Medulla oblongata (tissue), 1 donor: ENCODE measurements around the gene SUPT4H1.

Experiments used
- DNase-seq: peaks from one replicate; pipeline ENCODE4 v3.0.0-alpha.2; 2015; ENCODE audit errors: extremely low spot score

The SUPT4H1 gene

DNA sequence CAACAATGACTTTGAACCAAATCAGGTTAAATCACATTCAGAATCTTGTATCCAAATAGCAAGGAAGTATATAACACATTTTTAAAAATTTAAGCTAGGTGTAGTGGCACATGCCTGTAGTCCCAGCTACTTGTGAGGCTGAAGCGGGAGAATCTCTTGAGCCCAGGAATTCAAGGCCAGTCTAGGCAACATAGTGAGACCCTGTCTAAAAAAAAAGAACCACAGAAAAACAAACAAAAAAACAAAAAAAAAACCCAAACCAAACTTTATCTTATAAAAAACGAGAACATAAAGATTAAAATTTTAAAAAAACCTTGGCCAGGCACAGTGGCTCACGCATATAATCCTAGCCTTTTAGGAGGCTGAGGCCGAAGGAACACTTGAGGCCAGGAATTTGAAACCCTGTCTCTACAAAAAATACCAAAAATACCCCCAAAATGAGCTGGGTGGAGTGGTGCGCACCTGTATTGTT lies 11.6 kb downstream of the SUPT4H1 start:
- DNase-seq: no peak

DNA sequence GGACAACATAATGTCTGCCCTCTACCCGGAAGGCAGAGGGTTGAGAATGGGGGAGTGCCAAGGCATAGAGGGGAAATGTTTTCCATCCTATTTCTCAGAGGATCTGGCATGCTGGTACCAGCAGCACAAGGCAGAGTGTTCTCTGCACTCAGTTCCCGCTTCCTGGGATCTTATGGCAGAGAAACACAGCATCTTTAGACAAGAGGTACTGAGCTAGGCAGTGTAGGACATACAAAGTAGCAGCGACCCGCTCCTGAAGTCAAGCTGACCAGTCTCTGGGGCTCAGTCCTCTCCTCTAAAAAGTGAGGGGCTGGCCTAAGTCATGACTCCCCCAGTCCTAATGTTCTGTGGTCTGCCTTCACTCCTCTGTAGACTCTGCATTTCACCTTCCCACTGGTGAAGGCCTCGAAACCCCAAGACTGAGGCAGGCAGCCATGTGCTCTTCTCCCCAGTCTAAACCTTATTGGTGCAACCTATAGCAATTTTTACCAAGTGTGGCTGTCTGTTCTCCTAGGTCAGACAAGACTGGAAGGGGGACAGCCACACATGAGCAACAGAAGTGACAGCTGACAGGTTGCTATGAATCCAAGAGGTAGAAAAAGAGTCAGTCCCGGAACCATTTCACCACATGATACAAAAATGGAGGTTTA lies 12.1 kb downstream of the SUPT4H1 start:
- DNase-seq: no peak

DNA sequence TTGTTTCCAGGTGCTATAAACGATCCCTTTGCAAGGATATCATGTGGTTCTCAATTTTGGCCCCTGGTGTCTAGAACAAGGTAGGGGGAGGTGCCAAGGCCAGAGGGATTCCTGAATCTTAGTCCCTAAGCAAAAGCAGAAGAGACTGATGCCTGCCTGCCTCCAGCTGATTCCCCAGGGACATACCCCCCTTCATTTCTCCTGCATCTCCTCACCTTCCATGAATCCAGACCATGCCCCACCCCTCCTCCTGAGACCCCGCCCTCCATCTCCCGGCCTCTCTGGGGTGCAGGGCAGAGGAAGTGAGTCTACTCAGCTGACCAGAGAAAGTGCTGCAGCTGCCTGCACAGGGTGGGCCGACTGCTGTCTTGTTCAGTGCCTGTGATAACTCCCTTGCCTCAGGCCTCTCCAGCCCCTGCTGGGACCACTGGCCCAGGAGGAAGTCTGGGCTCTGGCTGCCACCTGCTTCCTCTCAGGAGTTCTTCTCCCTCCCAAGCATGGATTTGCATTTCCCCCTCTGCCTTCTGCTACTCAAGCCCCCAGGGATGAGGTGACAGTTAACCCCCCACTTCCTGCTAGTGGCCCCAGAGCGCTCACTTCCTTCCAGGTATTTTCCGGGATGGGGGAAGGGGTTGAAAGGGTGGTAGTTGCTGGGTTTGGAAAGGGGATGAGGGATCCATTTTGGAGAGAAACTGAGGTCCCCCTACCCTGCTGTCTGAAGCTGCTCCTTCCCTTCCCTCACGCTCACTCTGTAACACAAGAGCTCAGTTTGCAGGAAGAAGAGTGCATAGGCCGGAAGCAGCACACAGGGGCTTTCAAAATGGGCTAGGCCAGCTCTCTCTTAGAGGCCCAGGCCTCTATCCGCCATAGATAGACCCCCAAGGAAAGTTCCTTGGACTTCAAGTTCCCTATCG lies 12.9 kb downstream of the SUPT4H1 start:
- peak; percentile 56 for DNase-seq

DNA sequence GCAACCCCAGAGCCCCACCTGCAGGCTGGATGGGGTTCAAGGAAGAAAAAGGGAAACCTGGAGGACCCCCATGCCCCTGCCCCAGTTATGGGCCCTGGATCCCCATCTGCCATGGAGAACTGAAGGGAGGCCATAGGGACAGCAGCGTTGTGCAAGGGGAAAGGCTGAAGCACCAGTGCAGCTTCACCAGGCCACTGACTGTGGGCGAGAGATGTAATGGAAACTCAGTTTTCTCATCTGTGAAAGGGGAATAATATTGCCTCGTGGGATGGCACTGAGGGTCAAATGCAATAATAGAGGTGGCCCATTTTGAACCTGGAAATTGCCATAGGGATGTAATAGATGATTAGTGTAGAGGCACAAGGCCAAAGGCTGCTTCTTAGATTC lies 13.6 kb downstream of the SUPT4H1 start:
- DNase-seq: no peak

DNA sequence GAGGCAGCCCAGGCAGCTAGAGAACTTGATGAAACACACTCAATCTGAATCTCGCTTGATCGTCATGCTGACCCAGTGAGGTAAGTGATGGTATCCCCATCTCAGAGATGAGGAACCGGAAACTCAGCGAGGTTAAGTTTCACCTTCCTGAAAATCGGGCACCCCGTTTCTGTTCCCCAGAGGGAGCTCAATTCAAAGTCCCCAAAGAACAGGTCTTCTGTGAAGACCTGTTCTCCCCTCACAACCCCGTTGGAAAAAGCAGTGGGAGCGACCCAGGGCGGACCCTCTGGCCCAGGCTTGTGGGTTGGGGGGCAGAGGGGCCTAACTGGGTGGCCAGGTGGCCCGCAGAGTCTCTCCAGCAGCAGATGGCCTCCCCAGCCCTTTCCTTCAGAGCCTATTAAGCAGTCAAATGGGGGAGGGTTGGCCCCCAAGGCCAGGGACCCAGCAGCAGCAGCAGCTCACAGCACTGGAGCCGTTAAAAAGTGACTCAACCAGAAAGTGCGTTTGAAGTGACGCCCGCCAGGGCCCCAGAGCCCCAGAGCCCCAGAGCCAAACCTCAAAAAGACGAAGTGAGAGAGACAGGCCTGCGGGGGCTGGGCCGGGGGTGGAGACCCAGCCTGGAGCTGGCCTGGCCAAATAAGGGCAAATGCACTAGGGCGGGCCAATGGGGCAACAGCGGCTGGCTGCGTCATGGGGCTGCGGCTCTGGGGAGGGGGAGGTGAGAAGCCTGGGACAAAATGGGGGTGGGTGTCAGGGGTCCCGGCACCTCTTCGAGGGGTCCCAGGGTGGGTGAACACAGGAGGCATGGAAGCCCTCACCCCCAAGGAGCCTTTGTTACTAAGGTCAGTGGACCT lies 14.2 kb downstream of the SUPT4H1 start:
- peak; percentile 81 for DNase-seq

DNA sequence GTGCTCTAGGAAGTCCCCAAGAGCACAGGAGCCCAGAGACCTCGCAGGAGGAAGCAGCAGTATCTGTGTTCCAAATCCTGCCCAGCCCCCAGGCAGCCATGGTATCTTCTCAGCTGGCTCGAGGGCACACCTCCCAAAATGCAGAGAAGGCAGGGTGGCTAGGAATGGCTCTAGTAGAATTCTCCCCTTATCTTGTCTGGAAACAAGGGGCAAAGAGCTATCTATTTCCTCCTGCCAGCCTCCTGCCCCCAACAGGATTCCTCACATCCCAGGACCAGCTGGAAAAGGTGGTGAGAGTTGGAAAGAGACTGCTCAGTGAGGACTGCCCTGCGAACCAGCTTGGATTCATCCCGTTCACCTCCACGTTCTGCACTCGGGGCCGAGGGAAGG lies 14.8 kb downstream of the SUPT4H1 start:
- DNase-seq: no peak

DNA sequence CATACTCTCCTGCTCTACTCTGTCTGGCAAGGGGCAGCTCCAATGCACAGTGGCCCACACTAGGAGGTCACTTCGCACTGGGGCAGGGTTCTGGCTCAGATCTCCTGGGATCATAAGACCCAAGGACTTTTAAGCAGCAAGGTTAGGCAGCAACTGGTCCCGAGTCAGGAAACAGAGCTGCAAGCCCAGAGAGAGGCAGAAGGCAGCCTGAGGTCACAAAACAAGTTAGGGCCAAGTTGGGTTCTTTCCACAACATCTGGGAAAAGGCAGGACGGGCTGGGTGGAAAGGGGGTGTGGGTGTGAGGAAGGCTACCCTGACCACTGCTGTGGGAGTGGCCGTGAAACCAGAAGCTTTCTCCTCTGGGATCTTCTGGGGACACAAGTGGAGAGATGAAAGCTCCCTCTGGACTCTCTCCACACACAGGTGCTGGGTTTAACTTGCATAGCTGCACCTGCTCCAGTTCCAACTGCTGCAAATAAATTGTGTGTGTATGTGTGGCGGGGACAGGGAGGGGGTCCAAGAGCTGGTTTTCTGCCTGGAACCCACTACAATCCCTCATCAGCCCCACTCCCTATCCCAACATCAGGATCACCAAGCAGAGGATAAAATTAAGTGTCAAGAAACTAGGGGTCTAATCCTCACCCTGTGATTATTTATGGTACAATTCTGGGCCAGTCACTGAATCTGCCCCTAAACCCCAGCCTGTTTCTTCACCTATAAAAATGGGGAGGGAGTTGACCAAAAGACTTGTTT lies 15.4 kb downstream of the SUPT4H1 start:
- no peak for DNase-seq

DNA sequence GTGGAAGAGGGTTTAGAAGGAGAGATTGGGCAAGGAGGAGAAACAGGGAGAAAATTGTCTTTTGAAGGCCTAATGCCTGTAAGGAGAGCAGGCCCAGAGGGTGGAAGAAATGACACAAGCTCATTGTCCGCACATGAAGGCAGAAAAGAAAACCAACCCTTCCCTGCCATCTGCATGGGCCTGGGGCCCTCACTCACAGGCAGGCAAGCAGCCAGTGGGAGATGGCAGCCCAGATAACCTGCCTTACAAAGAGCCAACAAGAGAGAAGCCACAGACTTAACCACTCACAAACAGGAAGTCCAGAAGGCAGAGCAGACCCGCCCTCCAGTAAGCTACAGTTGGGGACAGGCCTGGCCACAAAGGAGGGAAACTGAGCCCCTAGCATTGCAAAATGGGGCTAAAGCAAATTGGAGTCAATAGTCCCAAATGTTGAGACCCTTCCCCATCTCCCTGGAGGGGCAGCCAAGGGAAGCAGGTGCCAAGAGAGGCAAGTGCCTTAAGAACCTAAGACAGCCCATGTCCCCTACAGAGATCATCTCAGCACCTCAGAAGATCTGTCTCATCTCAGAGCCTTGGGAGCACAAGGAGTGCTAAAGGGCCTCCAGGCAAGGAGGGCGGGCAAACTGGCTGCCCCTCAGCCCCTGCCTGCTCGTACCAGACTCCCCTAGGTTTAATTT lies 16.1 kb downstream of the SUPT4H1 start:
- no peak for DNase-seq

DNA sequence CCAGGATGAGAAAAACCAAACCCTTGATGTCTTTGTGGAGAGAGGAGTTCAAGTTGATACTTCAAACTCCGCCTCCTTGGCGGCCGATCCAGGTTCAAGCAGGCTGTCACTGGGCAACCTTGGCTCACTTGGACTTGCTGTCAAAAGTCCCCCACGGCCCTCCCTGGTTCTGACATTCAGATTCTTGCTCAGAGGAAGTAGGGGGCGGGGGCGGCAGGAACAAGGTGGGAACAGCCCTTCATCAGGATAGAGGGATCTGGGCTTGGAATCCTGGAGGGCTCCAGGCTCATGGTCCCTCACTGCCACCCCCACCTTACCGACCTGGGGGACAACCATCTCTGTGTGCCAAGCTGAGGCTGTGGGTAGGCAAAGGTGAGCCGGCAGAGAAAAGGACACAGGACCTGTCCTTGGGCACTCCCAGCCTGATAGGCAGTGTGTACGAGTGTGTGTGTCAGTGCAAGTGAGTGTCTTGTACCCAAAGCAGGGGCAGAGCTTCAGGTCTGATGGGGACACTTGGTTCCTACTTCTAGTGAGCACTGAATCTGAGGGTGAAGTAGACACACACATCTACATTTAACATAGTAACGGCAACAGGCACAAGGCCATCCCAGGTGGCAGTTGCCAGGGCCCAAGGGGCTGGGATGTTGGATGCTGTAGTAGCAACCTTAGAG lies 16.8 kb downstream of the SUPT4H1 start:
- DNase-seq: no peak

DNA sequence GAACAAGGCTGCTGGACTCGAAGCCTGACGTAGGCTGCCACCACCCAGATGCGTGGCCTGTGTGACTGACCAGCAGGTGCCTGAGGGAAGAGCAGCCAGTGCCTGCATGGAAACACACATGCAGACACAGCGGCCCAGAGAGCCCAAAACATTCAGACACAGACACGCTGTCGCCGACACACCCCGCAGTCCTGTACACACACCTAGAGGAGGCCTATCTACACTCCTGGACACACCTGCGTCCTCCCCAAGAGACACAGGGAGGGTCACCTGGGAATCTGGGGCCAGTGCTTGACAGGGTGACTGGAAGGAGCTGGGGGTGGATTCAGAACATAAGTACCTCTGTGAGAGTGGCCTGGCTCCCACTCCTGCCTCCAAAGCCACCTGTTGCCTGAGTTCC lies 17.3 kb downstream of the SUPT4H1 start:
- no peak for DNase-seq

DNA sequence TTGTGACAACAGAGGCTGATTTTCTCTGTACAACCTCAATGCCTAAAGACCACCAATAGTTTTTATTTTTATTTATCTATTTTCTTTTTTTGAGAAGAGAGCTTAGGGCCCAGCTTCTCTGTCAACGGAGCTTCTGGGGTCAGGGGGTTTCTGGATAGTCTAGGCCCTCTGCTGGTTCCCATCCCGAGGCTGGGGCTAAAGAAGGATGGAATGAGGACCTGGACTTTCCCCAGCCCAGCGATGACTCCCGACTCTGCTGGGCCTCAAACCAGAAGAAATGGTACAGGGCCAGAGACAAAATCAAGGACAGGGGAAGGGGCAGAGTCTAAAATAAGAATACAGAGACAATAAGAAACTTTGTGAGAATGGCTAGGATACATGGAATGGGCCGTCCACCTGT lies 17.7 kb downstream of the SUPT4H1 start:
- no peak for DNase-seq

DNA sequence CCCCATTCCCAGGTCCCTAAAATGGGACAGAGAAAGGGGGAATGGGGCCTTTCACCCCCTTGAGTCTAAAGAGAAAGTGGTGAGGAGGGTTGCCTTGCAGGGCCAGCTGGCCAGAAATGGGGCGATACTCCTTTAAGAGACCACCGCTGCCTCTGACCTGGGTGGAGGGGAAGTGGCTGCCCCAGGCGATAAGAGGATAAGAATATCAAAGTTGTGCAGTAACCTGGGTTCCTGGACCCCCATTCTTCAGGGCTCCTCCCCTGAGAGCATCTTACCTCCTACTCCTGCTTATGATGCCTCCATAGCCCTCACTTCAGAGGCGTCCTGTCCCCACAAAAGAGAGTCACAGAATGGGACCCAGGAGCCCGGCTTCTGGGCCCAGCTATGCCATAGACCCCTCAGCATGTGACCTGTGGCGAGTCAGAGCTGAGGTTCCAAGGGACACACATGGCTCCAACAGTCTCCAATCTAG lies 18.2 kb downstream of the SUPT4H1 start:
- DNase-seq: no peak

DNA sequence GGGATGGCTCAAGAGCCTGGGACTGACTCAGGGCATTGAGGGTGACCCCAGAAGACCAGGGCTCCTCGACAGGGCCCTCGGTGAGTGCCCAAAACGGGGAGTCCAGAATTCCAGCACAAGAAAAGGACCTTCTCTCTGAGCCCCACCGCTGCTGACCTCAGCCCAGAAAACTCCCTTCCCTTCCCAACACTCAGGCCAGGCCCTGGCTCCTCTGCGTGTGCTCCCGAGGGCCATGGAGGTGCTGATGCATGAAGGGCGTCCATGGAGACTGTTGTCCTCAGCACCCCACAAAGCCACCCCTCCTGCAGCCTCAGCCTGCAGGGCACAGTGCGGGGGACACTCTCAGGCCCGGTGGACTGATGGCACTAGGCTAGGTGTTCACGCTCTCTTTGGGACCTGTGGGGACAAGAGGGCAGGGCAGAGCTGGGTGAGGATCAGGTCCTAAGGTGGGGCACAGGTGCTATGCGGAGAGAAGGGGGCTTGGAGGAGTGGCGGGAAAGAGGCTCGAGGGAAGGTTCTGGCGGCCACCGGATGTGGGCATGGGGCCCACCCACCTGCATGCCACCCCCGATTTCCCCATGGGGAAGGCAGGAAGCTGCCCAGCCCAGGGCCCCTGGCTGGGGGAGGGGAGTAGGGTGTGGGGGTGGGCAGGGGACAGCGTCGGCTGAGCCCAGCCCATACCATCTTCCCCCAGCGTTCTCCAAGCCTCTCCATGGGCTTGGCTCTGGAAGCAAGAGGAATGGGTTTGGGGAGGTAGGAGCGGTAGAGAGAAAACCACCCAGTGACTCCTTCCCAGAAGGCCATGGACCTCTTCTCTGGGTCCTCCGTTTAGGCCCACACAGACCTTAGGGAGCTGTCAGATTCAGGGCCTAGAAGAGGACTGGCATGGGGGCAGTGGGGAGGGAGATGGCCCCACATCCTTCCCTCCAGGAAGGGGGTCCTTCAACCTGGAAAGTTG lies 18.9 kb downstream of the SUPT4H1 start:
- DNase-seq: no peak

DNA sequence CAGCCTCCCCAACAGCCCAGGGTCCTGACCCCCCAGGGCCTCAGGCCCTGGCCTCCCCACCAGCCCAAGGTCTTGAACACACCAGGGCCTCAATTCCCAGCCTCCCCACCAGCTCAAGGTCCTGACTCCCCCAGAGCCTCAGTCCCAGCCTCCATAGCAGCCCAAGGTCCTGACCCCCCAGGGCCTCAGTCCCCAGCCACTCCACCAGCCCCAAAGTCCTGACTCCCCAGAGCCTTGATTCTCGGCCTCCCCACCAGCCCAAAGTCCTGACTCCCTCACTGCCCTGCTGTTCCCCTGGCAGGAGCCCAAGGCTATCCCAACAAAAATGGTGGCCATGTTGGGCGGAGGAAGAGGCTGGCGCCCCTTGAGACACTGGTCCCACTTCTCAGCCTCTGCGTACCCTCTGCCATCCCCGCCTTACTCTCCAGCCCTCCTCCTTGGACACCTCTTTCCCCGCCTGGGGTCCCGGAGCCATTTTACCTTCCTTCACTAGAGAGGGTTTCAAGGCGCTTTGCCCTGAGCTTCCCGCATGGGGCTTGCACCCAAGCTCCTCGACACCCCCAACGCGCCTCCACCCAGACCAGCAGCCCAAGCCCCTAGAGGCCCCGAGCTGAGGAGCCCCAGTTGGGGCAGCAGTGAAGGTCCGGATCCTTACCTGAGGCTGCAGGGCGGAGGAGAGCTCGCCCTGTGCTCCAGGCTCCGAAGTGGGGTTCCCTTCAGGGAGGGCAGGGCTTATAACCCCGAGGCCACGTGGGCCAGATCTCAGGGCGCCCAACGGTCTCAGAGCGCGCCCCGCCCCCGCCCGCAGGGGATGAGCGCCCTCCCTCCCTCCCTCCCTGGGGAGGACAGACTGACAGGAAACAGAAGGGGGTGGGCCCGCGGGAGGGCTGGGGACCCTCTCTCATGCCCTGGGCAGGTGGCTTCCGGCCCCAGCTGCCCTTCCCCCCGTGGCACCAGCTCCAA lies 19.9 kb downstream of the SUPT4H1 start:
- DNase-seq: peak; percentile 72

DNA sequence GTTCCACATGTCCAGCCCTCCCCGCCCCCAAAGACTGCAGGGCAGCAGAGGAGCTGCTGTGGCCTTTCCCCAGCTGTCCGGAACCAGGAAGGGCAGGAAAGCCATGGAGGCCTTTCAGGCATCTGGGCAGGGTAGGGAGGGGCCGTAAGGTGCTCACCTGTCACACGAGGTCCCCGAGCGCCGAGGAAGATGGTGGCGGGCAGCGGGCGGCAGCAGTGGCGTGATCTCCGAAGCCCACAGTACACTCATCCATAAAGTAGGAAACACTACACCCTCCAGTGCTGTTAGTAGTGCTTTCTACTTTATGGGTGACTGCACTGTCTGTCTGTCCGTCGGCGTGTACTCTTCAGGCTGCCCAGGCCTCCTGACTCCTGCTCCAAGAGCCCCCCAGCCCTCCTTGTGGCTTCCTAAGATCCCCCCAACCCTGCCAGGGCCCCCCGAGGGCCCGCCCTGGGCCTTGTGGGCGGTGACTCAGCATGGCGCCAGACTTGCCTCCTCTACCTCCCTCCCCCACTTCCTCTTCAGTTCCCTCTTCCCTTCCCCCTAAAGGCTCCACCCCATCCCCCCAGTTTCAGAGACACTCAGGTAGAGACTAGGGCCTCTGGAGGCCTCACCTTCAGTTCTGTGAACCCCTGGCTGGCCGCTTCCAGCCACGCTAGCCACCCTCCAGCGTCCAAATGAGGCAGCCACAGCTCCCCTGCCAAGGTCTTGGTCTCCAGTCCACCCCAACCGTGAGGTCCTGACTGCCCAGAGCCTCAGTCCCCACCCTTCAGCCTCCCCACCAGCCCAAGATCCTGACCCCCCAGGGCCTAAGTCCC lies 20.8 kb downstream of the SUPT4H1 start:
- DNase-seq: peak; percentile 63

DNA sequence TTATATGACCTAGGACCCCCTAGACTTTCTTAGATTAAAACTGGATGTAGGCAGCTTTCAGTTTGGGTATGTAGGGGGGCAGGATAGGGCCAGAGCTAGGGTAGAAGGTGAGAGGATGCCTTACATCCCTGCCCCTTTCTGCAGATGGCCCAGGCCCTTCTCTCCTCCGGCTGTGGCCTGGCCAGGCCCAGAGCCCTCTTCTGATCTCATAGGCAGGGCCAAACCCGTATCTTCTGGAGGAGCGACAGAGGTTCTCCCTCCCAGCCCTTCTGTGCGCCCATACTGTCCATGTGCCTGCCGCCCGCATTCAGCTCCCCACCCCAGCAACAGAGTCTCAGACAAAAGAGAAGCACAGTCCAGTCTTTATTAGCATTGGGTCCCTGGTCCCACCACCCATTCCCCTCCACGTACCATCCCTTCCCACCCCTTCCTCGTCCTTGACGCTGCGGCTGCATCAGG lies 21.4 kb downstream of the SUPT4H1 start:
- no peak for DNase-seq
